K562 (cell line): ENCODE results near the gene AVPR1A. TPM values are rescaled to one million over a fixed set of nuclear protein-coding genes. Genes with fewer than 3 reads are reported as not detected.
A peak's percentile ranks its signal among the peaks of the same experiment; 100 is the strongest.

Experiments used
- ATAC-seq: fragments of 200-7000 bp; cut with Tn5 transposase; 3 replicates; pipeline ENCODE4 v1.9.1; 2020; ENCODE audit warnings: moderate library complexity
- BruUV-seq: library from RNA; stranded (reverse); fragments of 400-500 nt; replicated peaks from 2 replicates; lab custom pipeline; 2021; lab: Mats Ljungman, UMichigan
- CTCF ChIA-PET: fragments of 300-600 bp; formaldehyde crosslinking; extraction: SDS; loops from one replicate; lab custom pipeline; 2021; ENCODE audit warnings: low intra/inter-chr PET ratio; lab: Yijun Ruan, JAX
- POLR2A ChIA-PET: fragments of 300-600, 350-650 bp; sonication (Branson Sonifier 250); formaldehyde crosslinking; extraction: SDS; loops from one replicate; lab custom pipeline; 2021; ENCODE audit warnings: antibody characterized with exemption, inconsistent platforms; lab: Yijun Ruan, JAX
- DNase-seq, 4 experiments: peaks; one replicate each; pipeline versions ENCODE4 v3.0.0 to v3.0.0-alpha.2; 2011 to 2018; ENCODE audit warnings: low spot score in 3 of 4, mixed read lengths in 3 of 4; ENCODE audit errors: extremely low read depth in 1 of 4
- FAIRE-seq: peaks from 2 replicates; lab custom pipeline; 2011; peaks lifted over from hg19 to GRCh38; lab: Jason Lieb, UNC
- H2AFZ ChIP-seq: 2 replicates; pipeline ENCODE4 v1.6.0; 2011; ENCODE audit warnings: low read depth, low read length, control low read depth, inconsistent platforms
- H3K27ac ChIP-seq: fragments of 200-600 bp; 3 replicates; pipeline ENCODE4 v1.8.0; 2011; ENCODE audit warnings: low read depth, mild to moderate bottlenecking, control low read depth, inconsistent platforms, low read length, moderate library complexity, mixed read lengths; ENCODE audit errors: extremely low read depth
- H3K27me3 ChIP-seq, 2 experiments: fragments of 300-600 bp in 1 of 2; 2 replicates in 1 of 2; 3 replicates in 1 of 2; pipeline versions ENCODE4 v1.6.0 to v1.8.0; 2011; ENCODE audit warnings: inconsistent platforms in 2 of 2, low read length in 2 of 2, mild to moderate bottlenecking in 1 of 2, mixed read lengths in 1 of 2, moderate library complexity in 1 of 2; ENCODE audit not compliant: control insufficient read depth in 2 of 2, insufficient read depth in 2 of 2
- H3K36me3 ChIP-seq: fragments of 300-600 bp; 3 replicates; pipeline ENCODE4 v1.8.0; 2011; ENCODE audit warnings: mild to moderate bottlenecking, low read length, inconsistent platforms; ENCODE audit not compliant: control insufficient read depth, insufficient read depth
- H3K4me1 ChIP-seq, 2 experiments: fragments of 200-600 bp in 1 of 2; replicated peaks in 1 of 2; 2 replicates in 1 of 2; 3 replicates in 1 of 2; pipeline versions ENCODE4 v1.5.1 to v1.8.0; 2011; ENCODE audit warnings: inconsistent platforms in 2 of 2, low read length in 2 of 2, mild to moderate bottlenecking in 1 of 2, mixed read lengths in 1 of 2, moderate library complexity in 1 of 2; ENCODE audit not compliant: control insufficient read depth in 2 of 2, insufficient read depth in 2 of 2
- H3K4me2 ChIP-seq: 2 replicates; pipeline ENCODE4 v1.6.1; 2011; ENCODE audit warnings: low read length, control low read depth, inconsistent platforms, mixed read lengths; ENCODE audit not compliant: insufficient read depth
- H3K4me3 ChIP-seq: fragments of 200-600 bp; sonication (generic), shearing (Covaris generic); 2 replicates; pipeline ENCODE4 v1.5.1; 2016; ENCODE audit warnings: control low read depth, inconsistent platforms
- H3K79me2 ChIP-seq: fragments of 200-600 bp; 3 replicates; pipeline ENCODE4 v1.8.0; 2011; ENCODE audit warnings: low read length, inconsistent platforms; ENCODE audit not compliant: control insufficient read depth, insufficient read depth
- H3K9ac ChIP-seq, 2 experiments: 2 replicates each; pipeline versions ENCODE4 v1.6.0 to v1.6.1; 2011; ENCODE audit warnings: low read depth in 2 of 2, low read length in 2 of 2, control low read depth in 1 of 2, inconsistent platforms in 1 of 2, mild to moderate bottlenecking in 1 of 2, mixed read lengths in 1 of 2; ENCODE audit not compliant: insufficient read depth in 1 of 2
- H3K9me1 ChIP-seq: one replicate; pipeline ENCODE4 v1.6.0; 2011; ENCODE audit warnings: inconsistent platforms, mild to moderate bottlenecking, low read length, moderate library complexity; ENCODE audit not compliant: control insufficient read depth, insufficient read depth
- H3K9me3 ChIP-seq: replicated peaks from 2 replicates; pipeline ENCODE4 v1.5.1; 2011; ENCODE audit warnings: low read depth, low read length, inconsistent platforms; ENCODE audit not compliant: control insufficient read depth, insufficient read depth
- H4K20me1 ChIP-seq: replicated peaks from 2 replicates; pipeline ENCODE4 v1.6.1; 2011; ENCODE audit warnings: low read length, inconsistent platforms, mixed read lengths; ENCODE audit not compliant: control insufficient read depth, insufficient read depth
- CEBPG ChIP-seq, 3 experiments: fragments of 200-800 bp in 1 of 3; sonication (Bioruptor generic) in 1 of 3; sonication (generic) in 1 of 3; formaldehyde crosslinking in 1 of 3; IDR thresholded peaks in 2 of 3; conservative IDR thresholded peaks in 1 of 3; 2 replicates each; pipeline versions ENCODE4 v1.6.1 to v1.8.0; 2016 to 2022; ENCODE audit warnings: missing compliant biosample characterization in 2 of 3, missing genetic modification characterization in 2 of 3, mild to moderate bottlenecking in 1 of 3, missing genetic modification reagents in 1 of 3
- CREBBP ChIP-seq: IDR thresholded peaks from one replicate; pipeline ENCODE4 v1.6.1; 2012; ENCODE audit warnings: low read depth, mild to moderate bottlenecking, control low read depth, inconsistent platforms, low read length
- GABPA ChIP-seq: fragments of 200-800 bp; sonication (Bioruptor generic); conservative IDR thresholded peaks from 2 replicates; pipeline ENCODE4 v1.6.1; 2016; ENCODE audit warnings: low read depth, missing genetic modification characterization, missing compliant biosample characterization
- PRPF4 ChIP-seq: fragments of 200-400 bp; formaldehyde crosslinking; IDR thresholded peaks from one replicate; pipeline ENCODE4 v1.6.1; 2017; ENCODE audit warnings: low read length, low read depth, mild to moderate bottlenecking; ENCODE audit not compliant: insufficient read depth, poor library complexity, severe bottlenecking
- ZFP36 ChIP-seq: fragments of 150-350 bp; IDR thresholded peaks from 2 replicates; pipeline ENCODE4 v1.6.1; 2018; ENCODE audit warnings: low read length, low read depth; ENCODE audit not compliant: partially characterized antibody
- ZZZ3 ChIP-seq: fragments of 450-650 bp; IDR thresholded peaks from 2 replicates; pipeline ENCODE4 v1.6.1; 2016; ENCODE audit warnings: antibody characterized with exemption, mild to moderate bottlenecking, moderate library complexity
- WGBS: fragments of 100-300 bp; shearing (Covaris generic); methylation state at CpG from one replicate; pipeline ENCODE4 v1.1.6; 2016; ENCODE audit warnings: low coverage, mixed read lengths; ENCODE audit not compliant: insufficient coverage; ENCODE audit errors: missing lambda C conversion rate; 5-methylcytosine and 5-hydroxymethylcytosine counted together
- in situ Hi-C: fragments of 300-500 bp; cut with MboI; formaldehyde crosslinking; loops from 4 replicates; pipeline ENCODE4 v1.15.0; 2018; ENCODE audit warnings: inconsistent platforms, mixed read lengths
- intact Hi-C: fragments of 100-400 bp; cut with micrococcal nuclease; formaldehyde crosslinking; loops from 2 replicates; pipeline ENCODE4 v1.14.2; 2022
- polyA plus RNA-seq, 8 experiments: library from polyadenylated mRNA; depleted of rRNA in 4 of 8; stranded (reverse) in 5 of 8; unstranded in 3 of 8; fragments of >200 nt; fragmentation: Nextera tagmentation in 2 of 8; fragmentation: Illumina TruSeq in 1 of 8; extraction: Ambion mirVana in 2 of 8; extraction: Trizol in 1 of 8; gene quantifications; 2 replicates each; pipeline versions ENCODE4 v1.2.1 to v1.2.3, GENCODE V29; 2011 to 2014; ENCODE audit warnings: inconsistent platforms in 1 of 8, missing spikeins in 1 of 8
- total RNA-seq, 7 experiments: library from RNA; depleted of rRNA in 6 of 7; stranded (reverse); fragments of >200 nt in 6 of 7; fragmentation: Illumina TruSeq in 2 of 7; extraction: Trizol in 2 of 7; gene quantifications; 2 replicates each; pipeline versions ENCODE4 v1.2.1 to v1.2.3, GENCODE V29; 2011 to 2021; ENCODE audit warnings: low replicate concordance in 1 of 7

Gene AVPR1A
- total and polyA plus RNA-seq, 9 of the 15 experiments (the other 6 are each of a cell fraction or from before 2014, with no cell fraction given) = under 0.01 to 0.04 (median 0.03) TPM; not detected in 3

DNA sequence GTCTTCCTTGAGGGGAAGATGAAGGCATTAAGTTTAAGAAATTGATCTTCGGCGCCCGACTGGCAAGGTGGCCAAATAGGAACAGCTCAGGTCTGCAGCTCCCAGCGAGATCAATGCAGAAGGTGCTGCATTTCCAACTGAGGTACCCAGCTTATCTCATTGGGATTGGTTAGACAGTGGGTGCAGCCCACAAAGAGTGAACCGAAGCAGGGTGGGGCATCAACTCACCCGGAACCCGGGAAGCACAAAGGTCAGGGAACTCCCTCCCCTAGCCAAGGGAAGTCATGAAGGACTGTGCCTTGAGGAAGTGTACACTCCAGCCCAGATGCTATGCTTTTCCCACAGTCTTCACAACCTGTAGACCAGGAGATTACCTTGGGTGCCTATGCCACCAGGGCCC lies 45.2 kb upstream of the AVPR1A start (continued):
- no peak for TF ChIP-seq GABPA (tag)

DNA sequence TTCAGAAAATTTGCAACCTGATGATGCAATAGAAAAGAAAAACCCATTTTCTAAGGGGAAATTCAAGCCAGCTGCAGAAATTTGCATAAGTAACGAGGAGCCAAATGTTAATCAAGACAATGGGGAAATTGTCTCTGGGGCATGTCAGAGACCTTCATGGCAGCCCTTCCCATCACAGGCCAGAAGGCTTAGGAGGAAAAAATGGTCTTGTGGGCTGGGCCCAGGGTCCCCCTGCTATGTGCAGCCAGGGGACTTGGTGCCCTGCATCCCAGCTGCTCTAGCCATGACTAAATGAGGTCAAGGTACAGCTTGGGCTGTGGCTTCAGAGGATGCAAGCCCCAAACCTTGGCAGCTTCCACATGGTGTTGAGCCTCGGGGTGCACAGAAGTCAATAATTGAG lies 28.2 kb upstream of the AVPR1A start:
- POLR2A ChIA-PET = no interaction called here
- no peak for FAIRE-seq
- Histone ChIP-seq H3K9ac (no peak overlapping the region), H3K4me3 (no peak overlapping the region), H3K9me3 (no peaks in the 10 kb centered on the region; the same call in 1 of the 2 replicates), H2AFZ (no peak overlapping the region), H3K4me1 (no peaks in the 10 kb centered on the region), H3K4me2 (no peak overlapping the region), H3K36me3 (no peaks in the 10 kb centered on the region), H3K9me1 (no peaks in the 10 kb centered on the region), H3K79me2 (no peaks in the 10 kb centered on the region), H4K20me1 (no peaks in the 10 kb centered on the region), H3K27me3 (no peaks in the 10 kb centered on the region), H3K27ac (no peak overlapping the region)
- intact Hi-C loops (no loop called here), in situ Hi-C loops (no loop called here)
- CTCF ChIA-PET = no interaction called here
- DNase-seq = no peak
- TF ChIP-seq CEBPG (CRISPR knock-in tag; IDR thresholded peaks at IDR 0.05) (no peak), CEBPG (tag; conservative IDR thresholded peaks at IDR 0.05 in 1 of 2, IDR thresholded peaks at IDR 0.05 in 1 of 2) (peak in 1 of 2 experiments; percentile 23; a peak in 1 of 4 replicates), PRPF4 (no peak), CREBBP (no peak), ZFP36 (peak; percentile 35), ZZZ3 (no peak)
- ATAC-seq = no peak
- WGBS = 0% methylated on average over 2 of the region's 2 CpGs
- no TSS peak for BruUV-seq
